ENCODE measurements around the gene NAB2. TPM values are rescaled to one million over a fixed set of nuclear protein-coding genes. Genes with fewer than 3 reads are reported as not detected.

Gene NAB2
- polyA plus RNA-seq, 1 of the 3 experiments (the other 2 are of a cell fraction) = 23.7 TPM

- CTCF ChIA-PET = interaction anchor here (0.8 to 1.3 kb wide), 3 partner anchors 15 to 75 kb away, joined by 3 to 7 read pairs (median 3); no protein-coding TSS in a partner anchor
Observed at GRCh38 chr12:57138526-57139272, 49.8 kb downstream of the NAB2 start.

More at GRCh38 chr12:57138526-57139272, 49.8 kb downstream of the NAB2 start:
- H3K36me3 ChIP-seq (replicated peaks in 1 of 2; ENCODE audit: control insufficient read depth in 1 of 2, insufficient read depth in 2 of 2, low read length in 1 of 2) = peaks cover 10 to 49% of the 10 kb centered on the region in 2 experiments
- no peaks in the 10 kb centered on the region for H3K9me2 ChIP-seq
- H3F3A ChIP-seq (replicated peaks; ENCODE audit: insufficient read depth) = peaks cover 5% of the 10 kb centered on the region
- WGBS (ENCODE audit: low lambda C conversion rate) = 92% methylated on average over 13 of the region's 13 CpGs
- no peaks in the 10 kb centered on the region for H3K9me3 ChIP-seq
- H4K20me1 ChIP-seq (ENCODE audit: insufficient read depth) = peaks cover 24% of the 10 kb centered on the region; the same call in 1 of the 2 replicates
- no peak overlapping the region for H3K4me3 ChIP-seq (ENCODE audit: low read depth in 2 of 2, low read length in 1 of 2)
- H3K4me2 ChIP-seq = no peak overlapping the region
- POLR2A ChIA-PET = no interaction called here
- TF ChIP-seq POLR2AphosphoS5 (IDR thresholded peaks at IDR 0.05; ENCODE audit: low read depth, low read length) = no peak
- TF ChIP-seq TAF1 (IDR thresholded peaks at IDR 0.05; ENCODE audit: borderline replicate concordance, low read depth, low read length) = no peak
- TF ChIP-seq IRF3 (IDR thresholded peaks at IDR 0.05; ENCODE audit: low read depth, low read length) = no peak
- no peak for TF ChIP-seq NRF1 (IDR thresholded peaks at IDR 0.05; ENCODE audit: low read depth, low read length)
- TF ChIP-seq CTCF (IDR thresholded peaks at IDR 0.05) = no peak
- TF ChIP-seq MAX (IDR thresholded peaks at IDR 0.05; ENCODE audit: low read depth) = no peak
- TF ChIP-seq ZBTB33 (IDR thresholded peaks at IDR 0.05; ENCODE audit: borderline replicate concordance, low read depth) = no peak
- no peak for TF ChIP-seq RAD21 (IDR thresholded peaks at IDR 0.05; ENCODE audit: low read length)
- H3K9ac ChIP-seq = no peak overlapping the region
- peak overlapping the region in 1 of 2 experiments; percentile 7; a peak in 1 of 4 replicates for H3K27ac ChIP-seq (ENCODE audit: low read depth in 2 of 2, low read length in 1 of 2)
- DNase-seq = peak; percentile 10
- H3K27me3 ChIP-seq (ENCODE audit: insufficient read depth) = no peaks in the 10 kb centered on the region
- peaks cover 11 to 23% of the 10 kb centered on the region in 2 experiments; a peak in 2 of 4 replicates for H3K4me1 ChIP-seq (ENCODE audit: control insufficient read depth in 1 of 2, insufficient read depth in 2 of 2, low read depth in 1 of 2, low read length in 1 of 2)
- no peak overlapping the region for H2AFZ ChIP-seq (ENCODE audit: low read depth)
- peaks cover 28% of the 10 kb centered on the region; the same call in 1 of the 2 replicates for H3K79me2 ChIP-seq (ENCODE audit: insufficient read depth)
